ENCODE measurements around the gene DCAF17.

DNA sequence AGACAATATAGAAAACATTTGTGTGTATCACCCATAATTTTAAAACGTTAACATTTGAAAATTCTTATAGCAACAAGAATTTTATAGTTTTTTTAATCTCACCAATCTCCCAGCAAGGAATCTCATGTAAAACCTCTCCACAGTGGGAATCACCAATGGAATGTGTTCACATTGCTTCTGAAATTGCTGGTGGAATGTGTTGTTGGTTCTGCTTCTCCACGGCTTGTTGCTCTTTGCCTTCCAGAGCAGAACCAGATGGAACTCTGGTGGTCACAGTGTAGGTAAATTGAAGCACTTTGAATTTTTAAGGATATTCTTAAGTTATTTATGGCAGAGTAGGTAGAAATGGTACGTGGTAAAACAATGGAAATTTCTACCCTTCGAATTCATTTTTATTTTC is 35.1 kb downstream of the DCAF17 start:
- TF ChIP-seq, protein P1, sequence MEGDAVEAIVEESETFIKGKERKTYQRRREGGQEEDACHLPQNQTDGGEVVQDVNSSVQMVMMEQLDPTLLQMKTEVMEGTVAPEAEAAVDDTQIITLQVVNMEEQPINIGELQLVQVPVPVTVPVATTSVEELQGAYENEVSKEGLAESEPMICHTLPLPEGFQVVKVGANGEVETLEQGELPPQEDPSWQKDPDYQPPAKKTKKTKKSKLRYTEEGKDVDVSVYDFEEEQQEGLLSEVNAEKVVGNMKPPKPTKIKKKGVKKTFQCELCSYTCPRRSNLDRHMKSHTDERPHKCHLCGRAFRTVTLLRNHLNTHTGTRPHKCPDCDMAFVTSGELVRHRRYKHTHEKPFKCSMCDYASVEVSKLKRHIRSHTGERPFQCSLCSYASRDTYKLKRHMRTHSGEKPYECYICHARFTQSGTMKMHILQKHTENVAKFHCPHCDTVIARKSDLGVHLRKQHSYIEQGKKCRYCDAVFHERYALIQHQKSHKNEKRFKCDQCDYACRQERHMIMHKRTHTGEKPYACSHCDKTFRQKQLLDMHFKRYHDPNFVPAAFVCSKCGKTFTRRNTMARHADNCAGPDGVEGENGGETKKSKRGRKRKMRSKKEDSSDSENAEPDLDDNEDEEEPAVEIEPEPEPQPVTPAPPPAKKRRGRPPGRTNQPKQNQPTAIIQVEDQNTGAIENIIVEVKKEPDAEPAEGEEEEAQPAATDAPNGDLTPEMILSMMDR (conservative IDR thresholded peaks at IDR 0.05; ENCODE audit: low read length) = no peak
- TF ChIP-seq EZH2phosphoT487 (IDR thresholded peaks at IDR 0.05; ENCODE audit: borderline replicate concordance, low read depth, low read length) = no peak
